Transverse colon (tissue), 4 donors: ENCODE results near the gene C17orf75. TPM values are rescaled to one million over a fixed set of nuclear protein-coding genes. Genes with fewer than 3 reads are reported as not detected.

Experiments
- DNase-seq: peaks from one replicate; pipeline ENCODE4 v3.0.0-alpha.2; 2019
- H3K27ac ChIP-seq, 4 donors: fragments of 200-600 bp; sonication (generic); 2 replicates each; pipeline ENCODE4 v1.5.1; 2016 to 2018; ENCODE audit warnings: inconsistent platforms in 4 of 4
- H3K27me3 ChIP-seq: fragments of 200-600 bp; sonication (generic); 2 replicates; pipeline ENCODE4 v1.5.1; 2017; ENCODE audit warnings: inconsistent platforms
- H3K36me3 ChIP-seq, 4 donors: fragments of 200-600 bp; sonication (generic); 2 replicates each; pipeline ENCODE4 v1.5.1; 2017 to 2019; ENCODE audit warnings: inconsistent platforms in 4 of 4
- H3K4me1 ChIP-seq, 4 donors: fragments of 200-600 bp; sonication (generic); 2 replicates each; pipeline ENCODE4 v1.5.1; 2017 to 2020; ENCODE audit warnings: inconsistent platforms in 4 of 4
- H3K4me3 ChIP-seq, 4 donors: fragments of 200-600 bp; sonication (generic); 1 replicate in 1 of 4; 2 replicates in 3 of 4; pipeline versions ENCODE4 v1.5.1 to v1.6.1; 2017 to 2019; ENCODE audit warnings: inconsistent platforms in 4 of 4
- H3K9me3 ChIP-seq, 2 donors: fragments of 200-600 bp; sonication (generic); 2 replicates each; pipeline ENCODE4 v1.5.1; 2017 to 2019; ENCODE audit warnings: inconsistent platforms in 2 of 2
- CTCF ChIP-seq, 5 experiments: fragments of 200-600 bp in 3 of 5; fragments of 450-650 bp in 2 of 5; sonication (generic) in 3 of 5; IDR thresholded peaks; 1 replicate in 2 of 5; 2 replicates in 3 of 5; pipeline ENCODE4 v1.5.1; 2016 to 2017; ENCODE audit warnings: antibody characterized with exemption in 5 of 5, inconsistent platforms in 3 of 5, mild to moderate bottlenecking in 2 of 5, moderate library complexity in 1 of 5
- EP300 ChIP-seq: sonication (generic); formaldehyde crosslinking; IDR thresholded peaks from one replicate; pipeline ENCODE4 v1.6.1; 2017; ENCODE audit warnings: antibody characterized with exemption, low read depth
- POLR2A ChIP-seq: fragments of 450-650 bp; IDR thresholded peaks from one replicate; pipeline ENCODE4 v1.6.1; 2016; ENCODE audit warnings: antibody characterized with exemption, mild to moderate bottlenecking, moderate library complexity
- POLR2AphosphoS5 ChIP-seq, 3 donors: sonication (generic); formaldehyde crosslinking; IDR thresholded peaks; one replicate each; pipeline ENCODE4 v1.6.1; 2016; ENCODE audit warnings: antibody characterized with exemption in 3 of 3
- WGBS, 2 donors: methylation state at CpG; one replicate each; pipeline ENCODE4 v1.1.5; 2018; ENCODE audit warnings: low coverage in 1 of 2; 5-methylcytosine and 5-hydroxymethylcytosine counted together
- in situ Hi-C, 4 donors: fragments of 200-750 bp; cut with MboI; loops; one replicate each; pipeline versions ENCODE4 v1.15.0 to v1.15.1; 2017; ENCODE audit warnings: low sequenced_read_pairs in 3 of 4, low pct_ligation_motif_present in 1 of 4, low pct_unique_long_range_greater_than_20kb in 1 of 4
- intact Hi-C: fragments of 100-400 bp; cut with DNase I; formaldehyde crosslinking; loops from one replicate; pipeline ENCODE4 v1.15.1; 2023; ENCODE audit warnings: low total_unique reads
- total RNA-seq, 4 donors: library from RNA; depleted of rRNA; stranded (reverse); fragments of >200 nt; gene quantifications; one replicate each; pipeline ENCODE4 v1.1.0, GENCODE V29; 2016

C17orf75 gene
- total RNA-seq, 4 donors from 2014 or later = 2.2 to 17.6 (median 9.6) TPM

- DNase-seq = no peak
- no peaks in the 10 kb centered on the region for H3K9me3 ChIP-seq
- H3K27ac ChIP-seq = no peak overlapping the region
- H3K4me1 ChIP-seq = no peaks in the 10 kb centered on the region
- in situ Hi-C loops (no loop called here), intact Hi-C loops (no loop called here)
- no peaks in the 10 kb centered on the region for H3K36me3 ChIP-seq
- no peak overlapping the region for H3K4me3 ChIP-seq
- WGBS, 2 donors = 72% methylated on average over 9 of the region's 9 CpGs; no CpG with 5 or more reads in 1 of the 2 donors
- H3K27me3 ChIP-seq = peaks cover 3% of the 10 kb centered on the region
- TF ChIP-seq POLR2AphosphoS5 (IDR thresholded peaks at IDR 0.05) = no peak
- TF ChIP-seq CTCF (IDR thresholded peaks at IDR 0.05) = no peak
- no peak for TF ChIP-seq POLR2A
- TF ChIP-seq EP300 = no peak
Measured at GRCh38 chr17:32285746-32286517, 56.0 kb downstream of the C17orf75 start.

DNA sequence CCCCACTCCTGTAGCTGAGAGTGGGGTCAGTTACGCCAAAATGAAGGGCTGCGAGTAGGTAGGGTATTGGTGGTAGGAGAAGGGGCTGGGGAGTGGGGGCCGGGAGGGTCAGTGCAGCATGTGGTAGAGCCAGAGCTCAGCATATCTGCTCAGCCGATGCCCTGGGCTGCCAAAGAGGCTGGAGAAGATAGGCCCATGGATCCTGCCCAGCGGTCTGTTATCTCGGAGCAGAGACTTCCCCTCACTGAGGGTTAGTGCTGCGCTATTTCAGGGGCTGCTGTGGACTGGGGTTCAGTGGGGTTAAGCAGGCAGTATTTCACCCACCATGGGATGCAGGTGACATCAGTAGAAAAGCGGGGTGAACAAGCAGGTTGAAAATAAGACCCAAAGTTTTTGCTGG, 56.7 kb downstream of the C17orf75 start:
- H3K9me3 ChIP-seq = no peaks in the 10 kb centered on the region
- H3K4me3 ChIP-seq = no peak overlapping the region
- no peaks in the 10 kb centered on the region for H3K36me3 ChIP-seq
- DNase-seq = no peak
- no peak overlapping the region for H3K27ac ChIP-seq
- in situ Hi-C loops (no loop called here), intact Hi-C loops (no loop called here)
- peaks cover 3% of the 10 kb centered on the region for H3K27me3 ChIP-seq
- TF ChIP-seq POLR2AphosphoS5 (IDR thresholded peaks at IDR 0.05) (no peak), POLR2A (no peak), EP300 (no peak), CTCF (IDR thresholded peaks at IDR 0.05) (no peak)
- H3K4me1 ChIP-seq = no peaks in the 10 kb centered on the region
- 73 to 95% methylated on average over 2 to 8 of the region's 8 CpGs for WGBS, 2 donors

GRCh38 chr17:32283745-32284201, 58.2 kb downstream of the C17orf75 start:
- DNase-seq = no peak
- WGBS, 2 donors = 56 to 74% methylated on average over 3 to 20 of the region's 20 CpGs
- Histone ChIP-seq H3K9me3 (no peaks in the 10 kb centered on the region), H3K27ac (no peak overlapping the region), H3K36me3 (no peaks in the 10 kb centered on the region), H3K4me3 (no peak overlapping the region), H3K4me1 (no peaks in the 10 kb centered on the region), H3K27me3 (peaks cover 3% of the 10 kb centered on the region)
- intact Hi-C loops (no loop called here), in situ Hi-C loops (no loop called here)
- no peak for TF ChIP-seq POLR2A
- TF ChIP-seq CTCF (IDR thresholded peaks at IDR 0.05) = no peak
- no peak for TF ChIP-seq POLR2AphosphoS5 (IDR thresholded peaks at IDR 0.05)
- no peak for TF ChIP-seq EP300

GRCh38 chr17:32281011-32281451, 60.9 kb downstream of the C17orf75 start:
- intact Hi-C loops (no loop called here), in situ Hi-C loops (no loop called here)
- Histone ChIP-seq H3K4me1 (no peaks in the 10 kb centered on the region), H3K27me3 (peaks cover 3% of the 10 kb centered on the region), H3K9me3 (no peaks in the 10 kb centered on the region), H3K36me3 (no peaks in the 10 kb centered on the region), H3K27ac (no peak overlapping the region), H3K4me3 (no peak overlapping the region)
- no peak for DNase-seq
- TF ChIP-seq POLR2A = no peak
- TF ChIP-seq EP300 = no peak
- TF ChIP-seq POLR2AphosphoS5 (IDR thresholded peaks at IDR 0.05) = no peak
- no peak for TF ChIP-seq CTCF (IDR thresholded peaks at IDR 0.05)
- WGBS, 2 donors = 24% methylated on average over 4 of the region's 9 CpGs; no CpG with 5 or more reads in 1 of the 2 donors
